HG03571 (cell line): ENCODE data around the gene KIF20B.

ENCODE experiments used
- ATAC-seq: cut with Tn5 transposase; IDR thresholded peaks from one replicate; pipeline ENCODE4 v1.9.1; 2021; ENCODE audit not compliant: unreplicated experiment

KIF20B gene

GRCh38 chr10:89701242-89702120, at the start of gene KIF20B:
KIF20B (plus strand) TSS chr10:89701590; CDS start chr10:89705295, 3,705 bp downstream.
- peak; percentile 99 for ATAC-seq

- peak; percentile 66 for ATAC-seq
These were observed 49.3 kb upstream of the KIF20B start for GRCh38 chr10:89651916-89652573.

DNA sequence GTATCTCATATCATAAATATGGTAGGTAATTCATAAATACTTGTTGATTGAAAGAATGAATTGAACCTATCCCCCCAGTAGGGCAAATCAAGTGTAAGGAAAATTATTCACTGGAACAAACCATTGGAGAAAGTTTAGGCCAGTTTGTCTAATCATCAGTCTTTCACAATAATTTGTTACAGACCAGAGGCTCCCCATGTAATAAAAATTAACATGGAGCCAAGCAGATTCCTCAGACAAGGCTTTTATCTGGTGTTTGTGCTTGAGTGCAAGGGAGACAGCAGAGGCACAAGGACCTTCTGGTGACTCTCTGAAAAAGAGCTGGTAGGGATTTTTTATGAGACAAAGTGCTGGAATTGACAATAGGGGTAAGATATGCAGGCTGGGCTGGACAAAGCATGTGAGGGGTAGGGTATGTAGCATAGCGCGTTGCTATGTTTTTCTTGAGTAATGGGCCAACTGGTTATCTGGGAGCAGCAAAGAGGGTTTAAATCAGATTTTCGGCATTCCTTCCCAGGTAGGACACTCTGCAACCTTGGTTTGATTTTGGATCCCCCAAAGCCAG, 48.5 kb upstream of the KIF20B start:
- ATAC-seq: no peak

DNA sequence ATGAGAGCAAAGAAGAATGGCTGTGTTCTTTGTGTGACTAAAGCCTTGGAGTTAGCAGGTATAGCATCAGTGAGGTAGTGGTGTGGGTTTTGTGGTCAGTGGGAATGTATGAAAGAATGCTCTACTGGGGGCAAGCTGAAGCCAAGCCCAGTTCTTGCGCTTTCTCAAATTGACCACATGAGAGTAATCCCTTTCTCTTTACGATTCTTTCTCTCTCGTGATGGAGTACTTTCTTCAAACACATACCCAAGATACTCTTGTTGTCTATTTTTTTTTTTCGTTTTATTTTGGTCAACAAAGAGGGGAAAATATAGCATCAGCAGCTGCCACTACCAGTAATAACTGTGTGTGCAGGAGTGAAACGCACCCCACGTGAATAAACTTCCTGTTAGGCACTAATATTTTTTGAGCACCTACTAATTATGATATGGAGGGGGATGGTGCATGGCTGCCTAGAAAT, 48.0 kb upstream of the KIF20B start:
- peak; percentile 48 for ATAC-seq

DNA sequence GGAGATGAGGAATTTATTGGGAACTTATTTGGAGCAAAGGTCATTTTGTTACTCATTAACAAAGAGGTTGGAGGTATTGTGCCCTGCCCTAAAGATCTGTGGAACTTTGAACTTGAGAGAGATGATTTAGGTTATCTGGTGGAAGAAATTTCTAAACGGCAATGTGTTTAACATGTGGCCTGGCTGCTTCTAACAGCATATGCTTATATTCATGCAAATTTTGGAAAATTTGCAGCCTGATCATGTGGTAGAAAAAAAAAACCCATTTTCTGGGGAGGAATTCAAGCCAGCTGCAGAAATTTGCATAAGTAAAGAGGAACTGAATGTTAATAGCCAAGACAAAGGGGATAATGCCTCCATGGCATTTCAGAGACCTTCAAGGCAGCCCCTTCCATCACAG, 45.7 kb upstream of the KIF20B start:
- no peak for ATAC-seq

- ATAC-seq: no peak
These were observed 44.1 kb upstream of the KIF20B start for GRCh38 chr10:89657302-89657701.

DNA sequence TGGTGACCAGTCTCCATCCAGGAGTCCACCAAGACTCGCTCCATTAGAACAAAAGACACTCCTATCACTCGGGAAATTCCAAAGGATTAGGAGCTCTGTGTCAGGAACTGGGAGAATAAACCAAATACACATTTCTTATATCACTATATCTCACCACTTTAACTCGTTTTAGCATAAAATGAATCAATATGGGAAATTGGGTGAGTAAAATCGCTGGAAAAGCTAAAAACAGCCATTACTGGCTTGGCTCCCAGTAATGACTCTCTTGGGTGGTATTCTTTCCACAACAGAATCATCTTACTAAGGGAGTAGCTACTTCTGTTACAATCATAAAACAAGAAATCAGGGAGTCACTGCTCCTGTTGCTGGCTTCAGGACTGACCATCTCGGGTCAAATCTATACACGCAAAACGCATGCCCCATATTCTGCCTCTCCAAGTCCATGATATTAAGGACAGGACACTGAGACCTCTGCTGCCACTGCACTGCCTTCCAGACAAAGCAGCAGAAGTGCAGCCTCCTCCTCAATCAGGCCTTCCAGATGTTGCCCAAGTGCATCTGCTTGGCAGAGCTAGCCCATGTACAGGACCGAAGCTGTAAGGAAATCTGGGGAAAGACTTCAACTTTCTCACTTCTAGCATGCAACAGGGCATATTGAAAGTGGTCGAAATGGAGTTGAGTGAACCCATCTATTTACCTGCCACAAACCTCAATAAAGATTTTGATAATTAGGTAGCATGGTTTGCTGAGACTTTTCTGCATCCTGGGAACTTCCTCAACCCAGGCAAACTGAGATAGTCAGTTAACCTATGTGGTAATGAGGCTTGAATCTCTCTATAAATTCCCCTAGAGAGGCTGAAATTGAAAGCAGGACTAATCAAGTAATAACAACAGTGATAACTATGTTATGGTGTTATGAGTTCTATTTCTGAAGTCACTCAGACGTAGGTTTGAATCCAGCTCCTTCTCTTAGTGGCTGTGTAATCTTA, 42.0 kb upstream of the KIF20B start:
- ATAC-seq: no peak

GRCh38 chr10:89662596-89662995, 38.8 kb upstream of the KIF20B start:
- no peak for ATAC-seq

DNA sequence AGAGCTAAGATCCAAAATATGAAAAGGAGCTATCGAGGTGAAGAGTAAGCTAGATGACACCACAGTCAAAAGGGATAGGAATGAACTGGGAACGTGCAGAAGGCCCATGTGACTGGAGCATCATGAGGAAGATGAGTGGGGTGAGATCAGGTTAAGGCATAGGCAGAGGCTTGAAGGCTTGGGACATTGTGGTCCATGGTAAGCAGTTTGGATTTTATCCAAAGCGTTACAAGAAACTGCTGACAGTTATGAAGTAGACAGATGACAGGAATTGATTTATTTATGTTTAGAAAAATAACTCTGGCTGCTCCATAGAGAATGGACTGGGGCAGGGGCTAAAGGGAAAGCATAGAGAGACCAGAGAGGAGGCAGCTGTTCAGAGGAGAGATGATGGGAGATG, 38.2 kb upstream of the KIF20B start:
- no peak for ATAC-seq

- ATAC-seq: no peak
These were observed 37.2 kb upstream of the KIF20B start for GRCh38 chr10:89664203-89664602.

DNA sequence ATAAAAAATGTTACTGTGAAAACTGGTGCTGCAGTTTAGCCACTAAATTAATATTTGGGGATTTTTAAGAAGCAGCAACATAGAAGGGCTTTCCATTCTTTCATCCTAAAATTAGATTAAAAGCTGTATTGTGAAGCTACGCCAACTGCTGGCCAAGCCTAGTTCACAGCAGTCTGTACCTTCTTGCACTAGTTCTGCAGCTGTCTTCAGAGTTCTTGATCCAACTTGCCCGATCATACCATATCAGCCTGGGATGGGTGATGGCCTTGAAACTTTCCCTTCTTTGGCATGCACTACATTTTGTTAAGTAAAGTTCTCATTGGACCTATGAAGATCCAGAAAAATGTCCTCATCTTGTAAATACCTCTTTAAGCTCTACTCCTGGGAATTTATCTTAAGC, 36.1 kb upstream of the KIF20B start:
- no peak for ATAC-seq

- no peak for ATAC-seq
These were observed 35.3 kb upstream of the KIF20B start for GRCh38 chr10:89666138-89666537.

DNA sequence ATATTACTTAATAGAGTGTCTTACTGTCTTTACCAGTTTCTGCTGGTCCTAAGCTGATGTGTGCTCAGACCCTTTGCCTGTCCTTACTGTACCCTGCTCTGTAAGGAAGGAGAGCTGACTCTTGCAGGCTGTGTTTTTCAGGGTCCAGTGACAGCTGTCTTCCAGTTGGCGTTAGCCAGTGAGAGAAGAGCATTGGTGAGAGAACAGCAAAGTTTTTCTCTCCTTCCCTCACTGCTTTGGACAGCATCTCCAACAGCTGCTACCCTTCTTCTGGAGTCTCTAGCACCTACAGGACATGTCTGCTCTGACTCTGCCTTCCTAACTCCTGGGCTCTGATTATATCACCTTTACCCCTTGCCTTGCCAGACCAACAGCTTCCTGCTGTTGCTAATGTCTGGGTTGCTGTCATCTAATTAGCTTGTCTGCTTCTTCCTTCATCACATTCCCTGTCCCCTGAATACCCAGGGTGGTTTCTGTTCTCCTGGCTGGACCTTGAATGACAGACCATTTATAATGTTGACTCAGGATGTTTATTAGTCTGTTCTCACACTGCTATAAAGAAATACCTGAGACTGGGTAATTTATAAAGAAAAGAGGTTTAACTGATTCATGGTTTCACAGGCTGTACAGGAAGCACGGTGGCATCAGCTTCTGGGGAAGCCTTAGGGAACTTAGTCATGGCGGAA, 32.9 kb upstream of the KIF20B start:
- ATAC-seq: no peak

- no peak for ATAC-seq
These were observed 31.4 kb upstream of the KIF20B start for GRCh38 chr10:89669985-89670384.

DNA sequence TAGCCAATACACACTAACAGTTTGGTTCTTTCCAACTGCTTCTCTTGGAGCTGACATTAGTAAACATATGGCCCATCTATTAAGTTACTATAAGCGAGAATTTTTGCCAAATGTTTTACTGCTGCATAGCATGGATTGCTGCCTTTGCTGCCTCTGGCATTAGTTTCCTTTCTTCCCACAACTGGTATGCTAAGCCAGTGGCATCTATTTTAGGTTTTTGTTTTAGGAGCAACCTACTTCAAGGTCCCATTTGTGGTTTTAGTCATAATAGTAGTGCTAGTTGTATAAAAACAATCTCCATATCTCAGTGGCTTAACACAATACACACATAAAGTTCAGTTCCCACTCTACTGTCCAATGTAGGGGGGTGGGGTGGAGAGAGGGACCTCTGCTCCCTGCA, 30.5 kb upstream of the KIF20B start:
- ATAC-seq: no peak

- ATAC-seq: no peak
These were observed 24.0 kb upstream of the KIF20B start for GRCh38 chr10:89677341-89677740.

GRCh38 chr10:89679986-89680385, 21.4 kb upstream of the KIF20B start:
- no peak for ATAC-seq

DNA sequence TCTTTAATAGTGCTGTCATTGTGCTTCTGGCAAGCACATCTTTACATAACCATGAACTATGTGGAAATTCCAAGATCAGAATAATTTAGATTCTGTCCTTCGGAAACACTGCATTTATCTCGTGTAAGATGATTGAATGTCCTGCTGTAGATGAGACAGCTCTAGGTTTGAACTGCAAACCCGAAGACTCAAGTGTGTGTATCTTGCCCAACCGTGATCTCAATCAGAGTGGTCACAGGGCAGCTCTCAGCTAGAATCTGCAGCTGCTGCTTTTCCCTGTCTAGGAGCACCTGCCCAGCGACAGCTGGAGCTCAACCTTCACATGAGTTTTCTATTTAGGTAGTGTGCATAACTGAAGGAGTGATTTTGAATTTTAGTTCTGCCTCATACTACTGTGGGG, 17.5 kb upstream of the KIF20B start:
- ATAC-seq: no peak

- ATAC-seq: no peak
These were observed 16.8 kb upstream of the KIF20B start for GRCh38 chr10:89684604-89685003.

GRCh38 chr10:89685936-89686335, 15.5 kb upstream of the KIF20B start:
- ATAC-seq: no peak
